ENCODE data around the gene STUB1.

The STUB1 gene

GRCh38 chr16:667780-668518 is 12.3 kb upstream of the STUB1 start, which contains the start of gene RHOT2:
RHOT2 (plus strand) TSS chr16:668132; CDS start chr16:668200, 68 bp downstream.
- Histone ChIP-seq H3K4me1 (peaks cover 10% of the 10 kb centered on the region), H3K9ac (peak within 1 kb of the TSS; percentile 77), H3K27me3 (ENCODE audit: control insufficient read depth, insufficient read depth, low read length) (no peaks in the 10 kb centered on the region), H3K4me3 (ENCODE audit: low read depth, low read length) (peak within 1 kb of the TSS; percentile 88), H2AFZ (peak within 1 kb of the TSS; percentile 93), H3K9me3 (ENCODE audit: control insufficient read depth, low read length) (no peaks in the 10 kb centered on the region), H3K36me3 (ENCODE audit: control insufficient read depth, insufficient read depth, low read length) (no peaks in the 10 kb centered on the region), H3K4me2 (ENCODE audit: low read length) (peak within 1 kb of the TSS; percentile 91), H3K79me2 (peaks cover 5% of the 10 kb centered on the region), H3K27ac (peak within 1 kb of the TSS; percentile 60)
- peak; percentile 98 for TF ChIP-seq CTCF (IDR thresholded peaks at IDR 0.05)

GRCh38 chr16:668519-669171 is 11.6 kb upstream of the STUB1 start:
- Histone ChIP-seq H3K36me3 (ENCODE audit: control insufficient read depth, insufficient read depth, low read length) (no peaks in the 10 kb centered on the region), H3K27me3 (ENCODE audit: control insufficient read depth, insufficient read depth, low read length) (no peaks in the 10 kb centered on the region), H3K9me3 (ENCODE audit: control insufficient read depth, low read length) (no peaks in the 10 kb centered on the region), H2AFZ (peak overlapping the region; percentile 93), H3K4me3 (ENCODE audit: low read depth, low read length) (peak overlapping the region; percentile 88), H3K4me2 (ENCODE audit: low read length) (peak overlapping the region; percentile 91), H3K4me1 (peaks cover 10% of the 10 kb centered on the region), H3K79me2 (peaks cover 5% of the 10 kb centered on the region), H3K9ac (peak overlapping the region; percentile 77), H3K27ac (peak overlapping the region; percentile 60)
- TF ChIP-seq CTCF (IDR thresholded peaks at IDR 0.05): no peak

- TF ChIP-seq CTCF (IDR thresholded peaks at IDR 0.05): no peak
- H3K79me2 ChIP-seq: peaks cover 5% of the 10 kb centered on the region
- peaks cover 10% of the 10 kb centered on the region for H3K4me1 ChIP-seq
- no peak overlapping the region for H3K4me3 ChIP-seq (ENCODE audit: low read depth, low read length)
- H3K27ac ChIP-seq: no peak overlapping the region
- H3K9ac ChIP-seq: no peak overlapping the region
- H3K9me3 ChIP-seq (ENCODE audit: control insufficient read depth, low read length): no peaks in the 10 kb centered on the region
- H2AFZ ChIP-seq: no peak overlapping the region
- no peak overlapping the region for H3K4me2 ChIP-seq (ENCODE audit: low read length)
- no peaks in the 10 kb centered on the region for H3K27me3 ChIP-seq (ENCODE audit: control insufficient read depth, insufficient read depth, low read length)
- H3K36me3 ChIP-seq (ENCODE audit: control insufficient read depth, insufficient read depth, low read length): no peaks in the 10 kb centered on the region
Measured at GRCh38 chr16:669666-670065, 10.5 kb upstream of the STUB1 start.

GRCh38 chr16:670485-671352 is 9.5 kb upstream of the STUB1 start:
- no peak overlapping the region for H3K4me2 ChIP-seq (ENCODE audit: low read length)
- no peaks in the 10 kb centered on the region for H3K27me3 ChIP-seq (ENCODE audit: control insufficient read depth, insufficient read depth, low read length)
- no peak overlapping the region for H3K4me3 ChIP-seq (ENCODE audit: low read depth, low read length)
- H3K36me3 ChIP-seq (ENCODE audit: control insufficient read depth, insufficient read depth, low read length): no peaks in the 10 kb centered on the region
- no peak overlapping the region for H3K9ac ChIP-seq
- no peak for TF ChIP-seq CTCF (IDR thresholded peaks at IDR 0.05)
- H3K9me3 ChIP-seq (ENCODE audit: control insufficient read depth, low read length): no peaks in the 10 kb centered on the region
- peaks cover 10% of the 10 kb centered on the region for H3K4me1 ChIP-seq
- peaks cover 5% of the 10 kb centered on the region for H3K79me2 ChIP-seq
- H3K27ac ChIP-seq: no peak overlapping the region
- no peak overlapping the region for H2AFZ ChIP-seq
